ENCODE results near the gene SLC16A9.

The SLC16A9 gene

DNA sequence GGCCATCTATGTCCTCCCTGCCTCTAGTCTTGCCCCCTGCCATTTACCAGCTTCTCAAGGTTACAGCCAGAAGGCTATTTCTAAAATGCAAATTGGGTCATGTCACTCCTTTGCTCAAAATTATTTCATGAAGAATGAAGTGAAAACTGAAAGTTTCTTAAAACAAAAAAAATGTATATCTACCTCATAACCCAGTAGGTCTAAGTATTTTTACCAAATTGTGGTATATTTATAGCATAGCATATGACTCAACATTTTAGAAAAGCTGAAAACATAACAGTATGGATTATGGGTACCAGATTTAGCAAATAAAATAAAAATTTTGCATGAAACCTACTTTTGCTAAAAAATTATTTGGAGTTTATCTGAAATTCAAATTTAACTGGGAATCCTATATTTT lies 78.4 kb downstream of the SLC16A9 start:
- DNase-seq (ENCODE audit: low spot score) = no peak
- FAIRE-seq = no peak

DNA sequence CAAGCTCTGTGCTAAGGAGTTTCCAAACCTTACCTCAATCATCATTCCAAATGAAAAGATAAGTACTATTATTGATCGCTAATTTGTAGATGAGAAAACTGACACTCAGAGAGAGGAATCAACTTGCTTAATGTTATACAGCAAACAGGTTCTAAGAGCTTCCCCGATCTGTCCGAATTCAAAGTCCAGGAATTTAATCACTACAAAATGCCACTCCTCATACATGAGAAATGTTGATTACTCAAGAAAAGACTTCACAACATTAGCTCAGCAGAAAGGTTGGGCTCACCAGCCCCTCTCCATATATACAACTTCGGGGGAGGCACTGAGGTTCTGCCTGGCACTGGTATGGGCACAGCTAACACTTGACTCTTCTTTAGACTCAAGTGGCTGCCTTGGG lies 80.7 kb downstream of the SLC16A9 start:
- FAIRE-seq (no peak), DNase-seq (ENCODE audit: low spot score) (no peak)

DNA sequence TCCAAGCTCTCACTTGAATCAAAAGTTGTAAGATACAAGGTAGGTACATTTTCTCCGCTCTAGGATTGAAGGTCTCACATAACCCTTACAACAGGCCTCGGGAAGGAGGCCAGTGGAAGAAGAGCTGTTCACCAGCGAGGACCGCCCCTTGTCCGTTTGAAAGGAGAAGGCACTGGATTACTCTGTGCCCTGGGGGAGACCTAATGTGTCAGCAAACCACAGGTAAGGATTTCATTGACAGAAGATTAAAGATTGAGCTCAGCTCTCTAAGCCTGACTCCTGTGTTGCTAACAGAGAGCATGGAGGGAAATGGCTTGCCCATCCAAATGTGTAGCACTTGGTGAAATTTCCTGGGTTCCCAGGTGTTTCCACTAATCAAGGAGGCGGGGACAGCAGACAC lies 81.2 kb downstream of the SLC16A9 start:
- FAIRE-seq (no peak), DNase-seq (ENCODE audit: low spot score) (no peak)

DNA sequence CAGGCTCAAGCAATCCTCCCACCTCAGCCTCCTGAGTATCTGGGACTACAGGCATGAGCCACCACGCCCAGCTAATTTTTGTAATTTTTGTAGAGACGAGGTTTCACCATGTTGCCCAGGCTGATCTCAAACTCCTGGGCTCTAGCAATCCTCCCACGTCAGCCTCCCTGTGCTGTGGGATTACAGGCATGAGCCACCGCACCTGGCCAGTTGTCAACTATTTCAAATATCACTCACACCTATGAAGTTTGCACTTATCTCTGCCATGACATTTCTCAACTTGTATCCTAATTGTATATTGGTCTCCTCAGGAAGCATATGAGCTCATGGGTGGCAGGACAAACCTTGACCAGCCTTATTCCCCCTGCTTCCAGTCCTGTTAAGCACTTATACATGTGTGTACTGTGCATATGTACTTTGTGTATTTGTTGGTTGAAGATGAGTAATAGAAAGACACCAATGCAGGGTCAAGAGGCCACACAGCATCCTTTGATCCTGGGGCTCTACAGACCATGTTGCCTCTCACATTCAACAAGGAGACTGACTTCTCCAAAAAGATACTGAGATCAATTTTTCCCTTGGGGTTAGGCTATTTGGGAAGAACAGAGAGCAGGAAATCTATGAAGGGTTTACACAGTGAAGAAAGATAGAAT lies 82.2 kb downstream of the SLC16A9 start:
- FAIRE-seq (no peak), DNase-seq (ENCODE audit: low spot score) (no peak)

DNA sequence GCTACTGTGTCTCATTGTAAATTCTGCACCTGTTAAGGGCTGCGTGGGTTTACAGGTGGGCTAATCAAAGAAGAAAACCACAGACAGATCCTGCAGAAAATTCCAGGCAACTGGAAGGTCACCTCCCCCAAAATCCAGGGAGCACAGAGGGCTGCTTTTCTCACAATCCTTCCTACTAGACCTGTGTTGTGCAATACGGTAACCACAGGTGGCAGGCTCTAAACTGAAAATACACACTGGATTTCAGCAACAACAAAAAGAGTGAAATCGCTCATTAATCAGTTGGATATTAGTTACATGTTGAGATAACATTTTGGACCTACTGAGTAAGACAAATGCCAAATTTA lies 83.2 kb downstream of the SLC16A9 start:
- FAIRE-seq (no peak), DNase-seq (ENCODE audit: low spot score) (no peak)

DNA sequence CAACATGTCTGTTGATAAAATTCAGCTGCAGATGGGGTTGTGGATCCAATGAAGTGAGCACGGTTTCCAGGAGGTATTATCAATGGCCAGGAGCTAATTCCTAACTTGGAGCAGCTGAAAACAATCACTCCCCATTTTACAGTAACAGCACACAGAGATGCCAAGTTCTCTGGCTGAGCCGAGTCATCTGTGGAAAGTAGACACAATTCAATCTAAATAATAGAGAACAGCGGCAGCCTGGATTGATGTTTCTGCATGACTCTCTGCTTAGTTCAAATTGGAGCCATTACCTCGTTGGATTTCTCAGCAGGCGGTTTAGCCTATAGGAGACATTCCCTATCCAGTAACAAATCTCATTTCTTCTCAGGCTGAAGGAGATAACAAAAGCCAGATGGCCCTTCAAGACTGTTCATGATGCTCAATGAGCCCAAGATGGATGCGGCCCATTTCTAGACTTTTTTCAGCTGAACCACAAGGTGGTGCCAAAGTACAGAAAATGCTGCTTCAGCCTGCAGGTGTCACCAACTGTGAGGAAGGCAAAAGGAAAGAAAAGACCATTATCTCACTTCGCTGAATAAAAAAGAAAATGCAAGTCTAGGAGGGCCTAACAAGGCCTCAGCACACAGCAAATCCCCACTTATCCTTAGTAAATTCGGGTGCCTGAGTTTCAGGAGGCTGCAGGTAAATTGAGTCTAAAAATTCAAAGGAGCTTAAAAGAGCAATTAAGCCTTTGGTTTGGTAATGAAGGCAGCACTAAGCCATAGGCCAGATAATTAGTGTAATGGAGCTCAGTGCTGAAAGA lies 83.7 kb downstream of the SLC16A9 start:
- DNase-seq (ENCODE audit: low spot score) (peak; percentile 28), FAIRE-seq (no peak)

DNA sequence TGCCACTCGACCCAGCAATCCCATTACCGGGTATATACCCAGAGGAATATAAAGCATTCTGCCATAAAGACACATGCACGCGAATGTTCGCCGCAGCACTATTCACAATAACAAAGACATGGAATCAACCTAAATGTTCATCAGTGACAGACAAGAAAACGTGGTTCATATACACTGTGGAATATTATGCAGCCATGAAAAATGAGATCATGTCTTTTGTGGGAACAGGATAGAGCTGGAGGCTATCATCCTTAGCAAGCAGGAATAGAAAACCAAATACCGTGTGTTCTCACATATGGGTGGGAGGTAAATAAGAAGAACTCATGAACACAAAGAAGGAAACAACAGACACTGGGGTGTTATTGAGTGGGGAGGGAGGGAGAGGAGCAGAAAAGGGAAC lies 84.7 kb downstream of the SLC16A9 start:
- FAIRE-seq = no peak
- no peak for DNase-seq (ENCODE audit: low spot score)

DNA sequence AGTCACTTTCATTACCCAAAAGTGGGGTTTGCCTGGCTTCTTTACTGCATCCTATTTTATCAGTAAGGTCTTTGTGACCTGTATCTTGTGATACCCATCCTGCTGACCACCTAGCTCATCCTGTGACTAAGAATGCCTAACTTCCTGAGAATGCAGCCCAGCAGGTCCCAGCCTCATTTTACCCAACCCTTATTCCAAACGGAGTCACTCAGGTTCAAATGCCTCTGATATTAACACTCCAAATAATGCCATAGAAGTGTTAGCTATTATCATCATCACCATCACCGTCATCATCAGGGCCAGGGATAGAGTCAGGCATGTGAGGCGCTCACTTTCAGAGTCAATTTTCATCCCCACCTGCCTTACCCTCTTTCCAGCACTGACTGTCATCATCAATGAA lies 85.5 kb downstream of the SLC16A9 start:
- DNase-seq (ENCODE audit: low spot score) (no peak), FAIRE-seq (no peak)

DNA sequence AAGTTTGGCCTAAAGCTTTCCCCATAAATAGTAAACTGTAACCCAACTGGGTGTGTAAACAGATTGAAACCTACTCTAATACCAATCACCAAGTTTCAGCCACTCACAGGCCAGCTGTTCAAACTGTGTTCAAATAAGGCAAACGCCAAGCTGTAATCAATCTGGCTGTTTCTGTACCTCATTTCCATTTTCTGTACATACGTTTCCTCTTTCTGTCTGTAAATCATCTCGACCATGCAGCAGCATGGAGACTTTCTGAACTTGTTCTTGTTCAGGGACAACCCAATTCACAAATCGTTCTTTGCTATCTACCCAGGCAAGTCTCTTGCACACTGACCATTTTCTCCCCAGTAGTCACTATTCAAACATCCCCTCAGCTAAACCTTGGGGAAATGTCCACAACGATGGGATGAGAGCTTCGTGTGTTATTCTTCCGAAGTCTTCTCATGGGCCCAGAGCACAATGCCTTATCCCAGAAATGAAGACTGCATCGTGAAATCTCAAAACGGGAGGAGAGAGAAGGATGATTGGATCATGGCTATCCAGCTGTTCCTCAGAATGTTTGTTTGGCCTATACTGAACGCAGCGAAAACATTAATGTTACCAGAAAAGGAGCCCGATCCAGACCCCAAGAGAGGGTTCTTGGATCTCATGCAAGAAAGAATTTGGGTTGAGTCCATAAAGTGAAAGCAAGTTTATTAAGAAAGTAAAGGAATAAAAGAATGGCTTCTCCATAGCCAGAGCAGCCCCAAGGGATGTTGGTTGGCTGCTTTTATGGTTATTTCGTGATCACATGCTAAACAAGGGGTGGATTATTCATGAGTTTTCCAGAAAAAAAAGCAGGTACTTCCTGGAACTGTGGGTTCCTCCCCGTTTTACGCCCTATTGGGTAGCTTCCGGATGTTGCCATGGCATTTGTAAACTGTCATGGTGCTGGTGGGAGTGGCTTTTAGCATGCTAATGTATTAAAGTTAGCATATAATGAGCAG lies 86.2 kb downstream of the SLC16A9 start:
- FAIRE-seq (no peak), DNase-seq (ENCODE audit: low spot score) (no peak)

DNA sequence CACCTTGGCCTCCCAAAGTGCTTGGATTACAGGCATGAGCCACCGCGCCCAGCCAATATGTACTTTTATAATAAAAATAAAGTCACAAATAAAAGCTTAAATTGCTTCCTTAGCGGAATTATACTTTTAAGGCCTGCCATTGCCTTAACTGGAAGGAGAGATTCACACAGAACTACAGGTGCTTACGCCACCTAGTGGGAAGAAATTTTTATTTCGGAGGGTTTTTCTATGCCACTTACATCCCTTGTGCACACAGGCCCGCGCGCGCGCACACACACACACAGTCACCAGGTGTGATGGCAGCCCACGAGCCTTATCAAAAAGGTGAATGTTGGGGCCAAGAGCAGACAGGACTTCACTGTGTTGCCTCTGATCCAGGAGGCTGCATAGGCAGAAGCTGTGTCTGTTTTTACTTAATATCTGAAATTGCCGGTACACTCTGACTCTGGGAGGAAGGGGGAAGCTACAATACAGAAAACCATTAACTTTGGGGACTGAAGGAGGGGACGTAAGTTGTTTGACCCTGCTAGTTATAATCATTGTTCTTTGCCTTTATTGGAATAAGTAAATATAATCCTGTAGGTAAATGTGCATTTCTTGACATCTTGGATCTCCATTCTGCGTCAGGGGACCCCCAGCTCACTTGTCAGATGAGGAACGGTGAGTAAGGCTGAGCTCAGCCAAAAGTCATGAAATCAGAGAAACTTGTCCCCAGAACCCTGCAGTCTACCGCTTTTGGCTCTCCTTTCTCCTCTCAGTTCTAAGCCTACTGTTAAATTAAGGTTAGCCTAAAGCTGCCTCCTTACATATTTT lies 87.1 kb downstream of the SLC16A9 start:
- no peak for FAIRE-seq
- DNase-seq (ENCODE audit: low spot score) = peak; percentile 27

DNA sequence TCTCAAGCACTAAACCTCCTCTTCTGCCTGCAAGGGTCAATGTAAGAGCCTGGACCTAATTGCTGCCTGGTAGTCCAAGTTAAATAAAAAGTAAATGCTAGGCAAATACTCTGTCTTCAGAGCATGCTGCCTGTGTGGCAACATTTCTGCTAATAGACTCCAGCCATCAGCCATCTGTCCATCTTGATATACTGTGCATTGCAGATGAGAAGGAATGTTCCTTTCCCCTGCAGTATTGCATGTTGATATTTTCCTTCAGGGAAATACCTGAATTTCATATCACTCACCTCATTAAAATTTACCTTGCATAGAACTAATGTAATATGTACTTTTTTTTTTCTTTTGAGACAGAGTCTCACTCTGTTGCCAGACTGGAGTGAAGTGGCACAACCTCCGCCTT lies 87.9 kb downstream of the SLC16A9 start:
- DNase-seq (ENCODE audit: low spot score) (no peak), FAIRE-seq (no peak)

DNA sequence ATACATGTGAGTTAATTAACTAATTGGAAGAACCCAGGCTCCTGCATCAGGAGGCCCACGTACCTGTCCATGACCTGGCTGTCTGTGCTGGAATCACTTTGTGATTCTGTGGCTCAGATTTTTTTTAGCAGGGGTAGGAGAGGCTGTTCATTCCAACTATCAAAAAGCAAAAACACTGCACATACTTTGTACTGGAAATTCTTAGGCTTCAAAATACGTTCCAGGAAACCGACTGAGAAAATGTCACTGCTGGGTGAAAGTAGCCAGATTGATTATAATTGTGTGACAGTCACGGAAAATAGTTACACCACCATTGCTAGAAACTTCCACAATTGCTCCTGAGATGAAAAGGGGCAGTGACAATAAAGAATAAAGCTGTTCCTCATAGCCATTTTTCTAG lies 91.0 kb downstream of the SLC16A9 start:
- DNase-seq (ENCODE audit: low spot score) (no peak), FAIRE-seq (no peak)

DNA sequence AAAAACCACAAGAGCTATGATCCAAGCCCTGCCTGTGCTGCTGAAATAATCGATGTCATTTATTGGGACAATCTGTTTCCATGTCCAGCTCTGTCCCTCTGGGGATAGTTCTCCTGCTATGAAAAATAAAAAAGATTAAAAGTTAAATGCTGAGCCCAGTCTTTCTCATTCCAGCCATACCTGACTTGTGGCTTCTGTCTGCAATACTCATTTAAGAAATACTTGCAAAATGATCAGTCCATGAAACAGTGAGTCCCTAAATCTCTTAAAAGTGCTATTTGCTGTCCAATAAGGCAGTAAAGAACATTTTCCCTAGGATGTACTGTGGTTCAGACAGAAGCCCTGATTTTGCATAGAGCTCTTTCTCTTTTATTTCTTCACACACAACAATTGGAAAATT lies 91.7 kb downstream of the SLC16A9 start:
- no peak for FAIRE-seq
- DNase-seq (ENCODE audit: low spot score) = no peak

DNA sequence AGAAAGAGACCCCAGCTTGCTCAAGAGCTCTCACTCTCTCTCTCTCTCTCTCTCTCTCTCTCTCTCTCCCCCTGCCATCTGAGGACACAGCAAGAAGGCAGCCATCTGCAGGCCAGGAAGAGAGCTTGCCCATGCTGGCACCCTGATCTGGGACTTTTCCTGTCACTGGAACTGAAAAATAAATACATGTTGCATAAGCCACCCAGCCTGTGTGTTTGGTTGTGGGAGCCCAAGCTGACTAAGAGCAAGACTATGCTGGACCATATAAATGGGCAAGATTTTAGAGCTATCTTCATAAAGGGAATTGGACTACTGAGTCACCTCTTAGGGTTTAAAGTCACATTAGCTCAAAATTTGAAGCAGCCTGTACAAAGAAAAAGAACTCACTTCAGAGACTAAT lies 98.6 kb downstream of the SLC16A9 start:
- FAIRE-seq = no peak
- DNase-seq (ENCODE audit: low spot score) = no peak

DNA sequence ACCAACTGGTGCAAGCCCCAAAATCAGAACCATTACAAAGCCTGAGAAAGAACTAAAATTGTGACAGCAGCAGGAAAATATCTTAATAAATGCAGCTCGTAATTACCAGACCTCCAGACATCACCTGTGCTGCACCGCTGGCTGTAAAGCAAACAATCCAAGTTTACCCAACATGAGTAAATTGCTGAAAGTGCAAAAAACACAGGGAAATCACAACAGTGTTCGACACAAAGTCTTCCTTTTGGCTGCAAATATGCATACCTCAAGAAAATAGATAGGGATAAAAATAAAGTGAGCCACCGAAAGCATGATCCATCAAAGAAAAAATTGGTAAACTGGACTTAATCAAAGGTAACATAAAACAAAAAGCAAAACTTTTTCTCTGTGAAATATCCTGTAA lies 101.7 kb downstream of the SLC16A9 start:
- DNase-seq (ENCODE audit: low spot score) = no peak
- FAIRE-seq = no peak

DNA sequence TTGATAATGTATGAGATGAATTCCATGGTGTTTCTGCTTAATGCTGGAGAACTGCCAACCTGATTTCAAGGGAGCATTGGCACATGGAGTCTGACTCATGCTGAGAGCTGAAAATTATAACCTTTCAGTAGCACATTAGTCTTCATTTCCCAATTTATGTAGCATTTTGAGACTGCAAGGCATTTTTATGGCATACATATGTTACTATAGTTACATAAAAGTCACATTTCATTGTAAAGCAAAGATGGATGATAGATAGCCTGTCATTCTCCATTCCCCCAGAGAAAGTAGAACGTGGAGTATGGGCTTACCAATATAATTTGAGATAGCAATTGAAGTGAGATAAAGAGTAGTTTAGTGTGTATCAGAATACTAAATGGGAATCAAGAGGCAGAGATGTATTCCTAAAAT lies 103.1 kb downstream of the SLC16A9 start:
- FAIRE-seq (no peak), DNase-seq (ENCODE audit: low spot score) (no peak)

DNA sequence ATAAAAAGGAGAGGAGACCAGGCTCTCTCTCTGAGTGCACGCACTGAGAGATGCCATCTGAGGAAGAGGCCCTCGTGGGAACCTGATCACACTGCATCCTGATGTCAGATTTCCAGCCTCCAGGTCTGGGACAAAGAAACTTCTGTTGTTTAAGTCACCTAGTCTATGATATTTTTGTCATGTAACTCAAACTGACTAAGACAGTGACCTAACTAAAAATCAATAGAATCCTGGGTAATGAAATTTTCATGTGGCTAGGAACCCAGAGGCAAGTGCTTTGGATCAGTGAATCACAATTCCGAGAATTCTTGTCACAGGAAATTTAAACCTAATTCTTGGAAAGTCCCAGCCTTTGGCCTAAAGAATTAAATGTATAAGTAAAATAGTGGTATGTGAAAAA lies 107.7 kb downstream of the SLC16A9 start:
- no peak for DNase-seq (ENCODE audit: low spot score)

More for the DNA sequence above, 107.7 kb downstream of the SLC16A9 start:
- no peak for FAIRE-seq

Data from RCC 7860 (cell line).